K562 (cell line): ENCODE data around the gene CTBP2. TPM values are rescaled to one million over a fixed set of nuclear protein-coding genes. Genes with fewer than 3 reads are reported as not detected.

Source experiments
- ATAC-seq: fragments of 200-7000 bp; cut with Tn5 transposase; 3 replicates; pipeline ENCODE4 v1.9.1; 2020; ENCODE audit warnings: moderate library complexity
- BruUV-seq: library from RNA; stranded (reverse); fragments of 400-500 nt; replicated peaks from 2 replicates; lab custom pipeline; 2021; lab: Mats Ljungman, UMichigan
- CTCF ChIA-PET: fragments of 300-600 bp; formaldehyde crosslinking; extraction: SDS; loops from one replicate; lab custom pipeline; 2021; ENCODE audit warnings: low intra/inter-chr PET ratio; lab: Yijun Ruan, JAX
- POLR2A ChIA-PET: fragments of 300-600, 350-650 bp; sonication (Branson Sonifier 250); formaldehyde crosslinking; extraction: SDS; loops from one replicate; lab custom pipeline; 2021; ENCODE audit warnings: antibody characterized with exemption, inconsistent platforms; lab: Yijun Ruan, JAX
- DNase-seq, 4 experiments: peaks; one replicate each; pipeline versions ENCODE4 v3.0.0 to v3.0.0-alpha.2; 2011 to 2018; ENCODE audit warnings: low spot score in 3 of 4, mixed read lengths in 3 of 4; ENCODE audit errors: extremely low read depth in 1 of 4
- FAIRE-seq: peaks from 2 replicates; lab custom pipeline; 2011; peaks lifted over from hg19 to GRCh38; lab: Jason Lieb, UNC
- H2AFZ ChIP-seq: 2 replicates; pipeline ENCODE4 v1.6.0; 2011; ENCODE audit warnings: low read depth, low read length, control low read depth, inconsistent platforms
- H3K27ac ChIP-seq: fragments of 200-600 bp; 3 replicates; pipeline ENCODE4 v1.8.0; 2011; ENCODE audit warnings: low read depth, mild to moderate bottlenecking, control low read depth, inconsistent platforms, low read length, moderate library complexity, mixed read lengths; ENCODE audit errors: extremely low read depth
- H3K27me3 ChIP-seq, 2 experiments: fragments of 300-600 bp in 1 of 2; 2 replicates in 1 of 2; 3 replicates in 1 of 2; pipeline versions ENCODE4 v1.6.0 to v1.8.0; 2011; ENCODE audit warnings: inconsistent platforms in 2 of 2, low read length in 2 of 2, mild to moderate bottlenecking in 1 of 2, mixed read lengths in 1 of 2, moderate library complexity in 1 of 2; ENCODE audit not compliant: control insufficient read depth in 2 of 2, insufficient read depth in 2 of 2
- H3K36me3 ChIP-seq: fragments of 300-600 bp; 3 replicates; pipeline ENCODE4 v1.8.0; 2011; ENCODE audit warnings: mild to moderate bottlenecking, low read length, inconsistent platforms; ENCODE audit not compliant: control insufficient read depth, insufficient read depth
- H3K4me1 ChIP-seq, 2 experiments: fragments of 200-600 bp in 1 of 2; replicated peaks in 1 of 2; 2 replicates in 1 of 2; 3 replicates in 1 of 2; pipeline versions ENCODE4 v1.5.1 to v1.8.0; 2011; ENCODE audit warnings: inconsistent platforms in 2 of 2, low read length in 2 of 2, mild to moderate bottlenecking in 1 of 2, mixed read lengths in 1 of 2, moderate library complexity in 1 of 2; ENCODE audit not compliant: control insufficient read depth in 2 of 2, insufficient read depth in 2 of 2
- H3K4me2 ChIP-seq: 2 replicates; pipeline ENCODE4 v1.6.1; 2011; ENCODE audit warnings: low read length, control low read depth, inconsistent platforms, mixed read lengths; ENCODE audit not compliant: insufficient read depth
- H3K4me3 ChIP-seq: fragments of 200-600 bp; sonication (generic), shearing (Covaris generic); 2 replicates; pipeline ENCODE4 v1.5.1; 2016; ENCODE audit warnings: control low read depth, inconsistent platforms
- H3K79me2 ChIP-seq: fragments of 200-600 bp; 3 replicates; pipeline ENCODE4 v1.8.0; 2011; ENCODE audit warnings: low read length, inconsistent platforms; ENCODE audit not compliant: control insufficient read depth, insufficient read depth
- H3K9ac ChIP-seq, 2 experiments: 2 replicates each; pipeline versions ENCODE4 v1.6.0 to v1.6.1; 2011; ENCODE audit warnings: low read depth in 2 of 2, low read length in 2 of 2, control low read depth in 1 of 2, inconsistent platforms in 1 of 2, mild to moderate bottlenecking in 1 of 2, mixed read lengths in 1 of 2; ENCODE audit not compliant: insufficient read depth in 1 of 2
- H3K9me1 ChIP-seq: one replicate; pipeline ENCODE4 v1.6.0; 2011; ENCODE audit warnings: inconsistent platforms, mild to moderate bottlenecking, low read length, moderate library complexity; ENCODE audit not compliant: control insufficient read depth, insufficient read depth
- H3K9me3 ChIP-seq: replicated peaks from 2 replicates; pipeline ENCODE4 v1.5.1; 2011; ENCODE audit warnings: low read depth, low read length, inconsistent platforms; ENCODE audit not compliant: control insufficient read depth, insufficient read depth
- H4K20me1 ChIP-seq: replicated peaks from 2 replicates; pipeline ENCODE4 v1.6.1; 2011; ENCODE audit warnings: low read length, inconsistent platforms, mixed read lengths; ENCODE audit not compliant: control insufficient read depth, insufficient read depth
- EHMT2 ChIP-seq: fragments of 450-650 bp; IDR thresholded peaks from 2 replicates; pipeline ENCODE4 v1.6.1; 2018; ENCODE audit warnings: antibody characterized with exemption
- NFIX ChIP-seq: fragments of 250-450 bp; sonication (Bioruptor Pico); IDR thresholded peaks from 2 replicates; pipeline ENCODE4 v1.4.0; 2020; ENCODE audit warnings: low read depth, mild to moderate bottlenecking, moderate library complexity
- WGBS: fragments of 100-300 bp; shearing (Covaris generic); methylation state at CpG from one replicate; pipeline ENCODE4 v1.1.6; 2016; ENCODE audit warnings: low coverage, mixed read lengths; ENCODE audit not compliant: insufficient coverage; ENCODE audit errors: missing lambda C conversion rate; 5-methylcytosine and 5-hydroxymethylcytosine counted together
- in situ Hi-C: fragments of 300-500 bp; cut with MboI; formaldehyde crosslinking; loops from 4 replicates; pipeline ENCODE4 v1.15.0; 2018; ENCODE audit warnings: inconsistent platforms, mixed read lengths
- intact Hi-C: fragments of 100-400 bp; cut with micrococcal nuclease; formaldehyde crosslinking; loops from 2 replicates; pipeline ENCODE4 v1.14.2; 2022
- polyA plus RNA-seq, 8 experiments: library from polyadenylated mRNA; depleted of rRNA in 4 of 8; stranded (reverse) in 5 of 8; unstranded in 3 of 8; fragments of >200 nt; fragmentation: Nextera tagmentation in 2 of 8; fragmentation: Illumina TruSeq in 1 of 8; extraction: Ambion mirVana in 2 of 8; extraction: Trizol in 1 of 8; gene quantifications; 2 replicates each; pipeline versions ENCODE4 v1.2.1 to v1.2.3, GENCODE V29; 2011 to 2014; ENCODE audit warnings: inconsistent platforms in 1 of 8, missing spikeins in 1 of 8
- total RNA-seq, 7 experiments: library from RNA; depleted of rRNA in 6 of 7; stranded (reverse); fragments of >200 nt in 6 of 7; fragmentation: Illumina TruSeq in 2 of 7; extraction: Trizol in 2 of 7; gene quantifications; 2 replicates each; pipeline versions ENCODE4 v1.2.1 to v1.2.3, GENCODE V29; 2011 to 2021; ENCODE audit warnings: low replicate concordance in 1 of 7
- TF ChIP-seq, protein P1 (sequence below): fragments of 250-450 bp; sonication (Bioruptor Pico); IDR thresholded peaks from 2 replicates; pipeline ENCODE4 v1.4.0; 2020; ENCODE audit warnings: mild to moderate bottlenecking, moderate library complexity

CTBP2 gene
- total and polyA plus RNA-seq, 9 of the 15 experiments (the other 6 are each of a cell fraction or from before 2014, with no cell fraction given), result 1.3 to 8.8 (median 5.1) TPM

GRCh38 chr10:124998624-124999291, 161.6 kb downstream of the CTBP2 start:
- Histone ChIP-seq H2AFZ (no peak overlapping the region), H3K4me1 (no peaks in the 10 kb centered on the region), H3K79me2 (no peaks in the 10 kb centered on the region), H3K9ac (no peak overlapping the region), H3K4me3 (no peak overlapping the region), H3K9me3 (no peaks in the 10 kb centered on the region), H3K9me1 (no peaks in the 10 kb centered on the region), H3K36me3 (no peaks in the 10 kb centered on the region), H4K20me1 (no peaks in the 10 kb centered on the region), H3K27me3 (no peaks in the 10 kb centered on the region), H3K27ac (no peak overlapping the region), H3K4me2 (no peak overlapping the region)
- intact Hi-C loops, result no loop called here
- ChIA-PET CTCF (no interaction called here), POLR2A (no interaction called here)
- no peak for DNase-seq
- no TSS peak for BruUV-seq
- no peak for FAIRE-seq
- no CpG with 5 or more reads among the region's 16 CpGs for WGBS
- TF ChIP-seq NFIX (CRISPR knock-in tag) (no peak), EHMT2 (no peak)
- ATAC-seq, result no peak
- in situ Hi-C loops, result no loop called here

DNA sequence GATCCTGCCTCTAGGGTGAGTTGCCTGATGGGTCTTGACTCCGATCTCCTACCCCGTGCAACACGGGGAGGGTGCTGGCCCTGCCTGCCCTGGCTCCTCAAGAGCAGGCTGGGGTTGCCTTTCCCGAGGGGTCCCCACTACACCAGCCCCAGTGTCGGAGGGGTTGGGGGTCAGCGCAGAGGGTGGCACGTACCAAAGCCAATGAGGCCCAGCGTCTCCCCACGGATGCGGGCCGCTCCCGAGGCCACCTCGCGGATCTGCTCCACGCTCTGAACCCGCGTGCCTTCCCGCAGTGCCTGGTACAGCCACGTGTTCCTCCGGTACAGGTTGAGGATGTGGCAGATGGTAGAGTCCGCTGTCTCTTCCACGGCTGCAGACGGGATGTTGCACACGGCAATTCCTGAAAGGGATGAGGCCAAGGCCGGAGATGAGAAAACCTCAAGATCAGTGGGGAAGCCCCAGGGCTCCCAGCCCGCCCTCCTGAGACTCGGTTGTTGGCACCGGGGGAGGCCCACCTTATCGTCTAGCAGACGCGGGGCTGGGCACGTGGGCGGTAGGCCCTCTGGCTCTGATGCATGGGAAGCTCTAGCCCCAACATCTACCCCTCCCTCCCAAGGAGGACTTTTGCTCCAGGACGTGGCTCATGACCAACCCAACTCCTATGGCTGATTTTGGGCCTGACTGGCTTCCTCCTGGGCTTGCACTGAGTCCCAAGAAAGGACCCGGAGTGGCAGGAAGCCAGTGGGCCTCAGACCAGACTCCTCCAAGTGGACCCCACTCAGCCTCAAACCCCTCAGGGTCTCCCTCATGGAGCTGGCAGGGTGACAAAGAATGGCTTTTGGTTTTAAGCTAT, 162.4 kb downstream of the CTBP2 start:
- Histone ChIP-seq H3K4me3 (no peak overlapping the region), H3K9me3 (no peaks in the 10 kb centered on the region), H3K9ac (no peak overlapping the region), H3K4me1 (no peaks in the 10 kb centered on the region), H2AFZ (no peak overlapping the region), H3K4me2 (no peak overlapping the region), H3K9me1 (no peaks in the 10 kb centered on the region), H3K79me2 (no peaks in the 10 kb centered on the region), H3K27me3 (no peaks in the 10 kb centered on the region), H3K36me3 (no peaks in the 10 kb centered on the region), H4K20me1 (no peaks in the 10 kb centered on the region), H3K27ac (no peak overlapping the region)
- no CpG with 5 or more reads among the region's 35 CpGs for WGBS
- intact Hi-C loops (no loop called here), in situ Hi-C loops (no loop called here)
- ATAC-seq, result no peak
- no TSS peak for BruUV-seq
- TF ChIP-seq, protein P1, sequence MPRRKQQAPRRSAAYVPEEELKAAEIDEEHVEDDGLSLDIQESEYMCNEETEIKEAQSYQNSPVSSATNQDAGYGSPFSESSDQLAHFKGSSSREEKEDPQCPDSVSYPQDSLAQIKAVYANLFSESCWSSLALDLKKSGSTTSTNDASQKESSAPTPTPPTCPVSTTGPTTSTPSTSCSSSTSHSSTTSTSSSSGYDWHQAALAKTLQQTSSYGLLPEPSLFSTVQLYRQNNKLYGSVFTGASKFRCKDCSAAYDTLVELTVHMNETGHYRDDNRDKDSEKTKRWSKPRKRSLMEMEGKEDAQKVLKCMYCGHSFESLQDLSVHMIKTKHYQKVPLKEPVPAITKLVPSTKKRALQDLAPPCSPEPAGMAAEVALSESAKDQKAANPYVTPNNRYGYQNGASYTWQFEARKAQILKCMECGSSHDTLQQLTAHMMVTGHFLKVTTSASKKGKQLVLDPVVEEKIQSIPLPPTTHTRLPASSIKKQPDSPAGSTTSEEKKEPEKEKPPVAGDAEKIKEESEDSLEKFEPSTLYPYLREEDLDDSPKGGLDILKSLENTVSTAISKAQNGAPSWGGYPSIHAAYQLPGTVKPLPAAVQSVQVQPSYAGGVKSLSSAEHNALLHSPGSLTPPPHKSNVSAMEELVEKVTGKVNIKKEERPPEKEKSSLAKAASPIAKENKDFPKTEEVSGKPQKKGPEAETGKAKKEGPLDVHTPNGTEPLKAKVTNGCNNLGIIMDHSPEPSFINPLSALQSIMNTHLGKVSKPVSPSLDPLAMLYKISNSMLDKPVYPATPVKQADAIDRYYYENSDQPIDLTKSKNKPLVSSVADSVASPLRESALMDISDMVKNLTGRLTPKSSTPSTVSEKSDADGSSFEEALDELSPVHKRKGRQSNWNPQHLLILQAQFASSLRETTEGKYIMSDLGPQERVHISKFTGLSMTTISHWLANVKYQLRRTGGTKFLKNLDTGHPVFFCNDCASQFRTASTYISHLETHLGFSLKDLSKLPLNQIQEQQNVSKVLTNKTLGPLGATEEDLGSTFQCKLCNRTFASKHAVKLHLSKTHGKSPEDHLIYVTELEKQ (CRISPR knock-in tag), result no peak
- CTCF ChIA-PET, result no interaction called here
- no peak for FAIRE-seq
- DNase-seq, result no peak
- POLR2A ChIA-PET, result no interaction called here
